ENCODE results near the gene PPP4R2.
"Not testable (repeated sequence)": the region's sequence is repeated elsewhere in the genome, so short reads cannot be mapped to it uniquely, and the experiment has no call there.

Gene PPP4R2

DNA sequence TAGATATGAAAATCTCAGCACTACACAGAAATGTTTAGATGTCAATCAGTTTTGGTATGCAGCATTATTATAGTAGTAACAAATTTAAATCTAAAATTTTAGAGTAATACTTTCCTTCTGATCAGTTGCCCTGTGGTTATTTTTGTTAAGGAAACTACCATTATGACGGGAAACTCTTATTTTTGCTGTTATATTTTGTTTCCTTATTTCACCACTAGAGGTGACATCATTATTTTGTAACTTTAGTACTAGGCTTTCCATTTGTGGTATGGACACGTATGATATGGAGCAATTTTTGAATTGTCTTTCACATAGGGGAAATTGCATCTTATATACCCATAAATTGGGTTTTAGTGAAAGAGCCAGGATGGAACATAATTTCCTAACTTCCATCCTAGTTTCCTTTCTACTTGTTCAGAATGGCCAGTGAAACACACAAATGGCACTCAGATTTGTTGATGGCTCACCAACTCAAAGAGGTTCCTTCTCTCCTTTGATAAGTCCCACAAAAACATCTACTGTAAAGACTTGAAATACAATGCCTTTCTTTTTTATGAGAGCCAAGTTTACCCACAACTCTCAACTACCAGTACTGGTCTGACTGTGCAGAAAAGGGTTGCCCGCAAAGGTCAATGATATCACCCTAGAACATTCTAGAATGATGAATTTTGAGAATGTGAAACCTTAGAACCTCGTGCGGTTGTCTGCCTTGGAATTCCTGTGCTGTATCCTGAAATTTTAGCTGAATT is 19.4 kb upstream of the PPP4R2 start:
- DNase-seq = no peak

- DNase-seq = no peak
Measured at GRCh38 chr3:72982609-72983366, 13.8 kb upstream of the PPP4R2 start.

DNA sequence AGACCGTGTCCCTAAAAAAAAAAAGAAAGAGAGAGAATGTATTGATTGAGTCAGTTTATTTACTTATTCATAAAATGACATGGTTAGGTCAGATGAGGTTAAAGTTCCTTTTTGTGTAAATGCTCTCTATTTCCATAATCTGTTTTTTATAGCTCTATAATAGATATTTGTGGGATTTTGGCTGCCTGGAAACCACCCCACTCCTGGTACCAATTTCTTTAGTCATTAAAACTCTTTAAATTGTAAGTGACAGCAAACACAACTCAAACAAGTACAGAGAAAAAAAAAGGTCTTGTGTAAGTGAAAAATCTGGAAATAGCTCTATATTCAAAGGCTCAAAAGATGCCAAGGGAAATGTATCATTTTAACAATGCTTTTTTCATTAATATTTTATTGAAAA is 11.0 kb upstream of the PPP4R2 start:
- DNase-seq = no peak

DNA sequence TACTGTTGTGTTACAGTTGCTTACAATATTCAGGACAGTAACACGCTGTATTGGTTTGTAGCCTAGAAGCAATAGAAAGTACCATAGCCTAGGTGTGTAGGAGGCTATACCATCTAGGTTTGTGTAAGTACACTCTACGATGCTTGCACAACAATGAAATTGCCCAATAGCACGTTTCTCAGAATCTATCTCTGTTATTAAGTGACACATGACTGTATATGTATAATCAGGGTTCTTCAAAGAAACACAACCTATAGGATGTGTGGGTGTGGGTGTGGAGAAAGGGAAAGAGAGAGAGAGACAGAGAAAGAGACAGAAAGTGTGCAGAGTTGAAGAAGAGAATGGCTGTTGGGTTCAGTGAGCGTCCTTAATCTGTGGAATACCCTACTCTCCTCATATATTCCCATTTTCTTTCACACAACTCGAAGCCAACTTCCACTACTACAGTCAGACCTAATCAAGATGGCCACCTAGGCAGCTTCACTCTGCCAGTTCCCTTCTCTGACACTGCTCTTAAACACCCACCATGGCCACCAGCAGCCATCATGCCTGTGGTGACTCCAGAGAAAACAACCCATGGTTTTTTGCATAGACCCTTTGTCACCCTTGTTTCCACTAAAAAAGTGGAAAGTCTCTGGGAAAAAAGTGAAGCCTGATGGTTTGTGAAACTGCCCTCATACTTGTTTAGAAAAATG is 5.8 kb upstream of the PPP4R2 start:
- no peak for DNase-seq

DNA sequence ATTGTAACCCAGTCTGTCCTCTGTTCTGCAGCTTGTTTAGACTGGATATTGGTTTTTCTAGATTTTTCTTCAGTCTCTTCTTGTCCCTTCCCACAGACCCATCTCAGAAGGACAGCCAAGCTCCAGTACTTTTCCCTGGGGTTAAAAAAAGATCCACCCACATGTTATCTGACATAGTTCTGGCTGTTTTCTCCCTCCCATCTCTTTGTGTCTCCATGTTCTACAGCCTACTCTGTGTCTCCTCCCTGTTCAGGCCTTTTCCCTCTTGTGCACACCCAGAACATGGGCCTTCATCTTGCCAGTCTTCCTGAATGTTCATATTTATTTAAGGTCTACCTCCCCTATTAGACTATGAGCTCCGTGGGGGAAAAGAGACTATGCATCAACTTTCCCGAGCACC is 5.1 kb upstream of the PPP4R2 start:
- no peak for DNase-seq

GRCh38 chr3:72993391-72993790 is 3.2 kb upstream of the PPP4R2 start:
- DNase-seq = no peak

- no peak for DNase-seq
Measured at GRCh38 chr3:72995337-72995736, 1.3 kb upstream of the PPP4R2 start.

GRCh38 chr3:72996121-72996472 is 514 bp upstream of the PPP4R2 start:
- no peak for DNase-seq

GRCh38 chr3:72997421-72997961 is 880 bp downstream of the PPP4R2 start:
- DNase-seq = no peak

GRCh38 chr3:72998466-72998865 is 1.9 kb downstream of the PPP4R2 start:
- no peak for DNase-seq

- no peak for DNase-seq
Measured at GRCh38 chr3:72999951-73000350, 3.3 kb downstream of the PPP4R2 start.

DNA sequence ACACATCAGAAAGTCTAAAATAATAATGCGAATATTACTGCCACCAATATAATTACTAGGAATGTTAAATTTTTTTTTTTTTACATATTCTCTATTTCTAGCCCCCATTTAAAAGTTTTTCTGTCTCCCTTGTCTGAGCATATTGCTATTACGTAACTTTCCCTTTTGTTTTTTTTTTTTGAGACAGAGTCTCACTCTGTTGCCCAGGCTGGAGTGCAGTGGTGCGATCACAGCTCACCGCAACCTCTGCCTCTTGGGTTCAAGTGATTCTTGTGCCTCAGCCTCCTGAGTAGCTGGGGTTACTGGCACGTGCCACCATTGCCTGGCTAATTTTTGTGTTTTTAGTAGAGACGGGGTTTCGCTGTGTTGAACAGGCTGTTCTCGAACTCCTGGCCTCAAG is 6.4 kb downstream of the PPP4R2 start:
- DNase-seq = not testable (repeated sequence)

GRCh38 chr3:73004316-73004715 is 7.7 kb downstream of the PPP4R2 start:
- no peak for DNase-seq

- no peak for DNase-seq
Measured at GRCh38 chr3:73007992-73008712, 11.5 kb downstream of the PPP4R2 start.

GRCh38 chr3:73009008-73009407 is 12.4 kb downstream of the PPP4R2 start:
- DNase-seq = no peak

DNA sequence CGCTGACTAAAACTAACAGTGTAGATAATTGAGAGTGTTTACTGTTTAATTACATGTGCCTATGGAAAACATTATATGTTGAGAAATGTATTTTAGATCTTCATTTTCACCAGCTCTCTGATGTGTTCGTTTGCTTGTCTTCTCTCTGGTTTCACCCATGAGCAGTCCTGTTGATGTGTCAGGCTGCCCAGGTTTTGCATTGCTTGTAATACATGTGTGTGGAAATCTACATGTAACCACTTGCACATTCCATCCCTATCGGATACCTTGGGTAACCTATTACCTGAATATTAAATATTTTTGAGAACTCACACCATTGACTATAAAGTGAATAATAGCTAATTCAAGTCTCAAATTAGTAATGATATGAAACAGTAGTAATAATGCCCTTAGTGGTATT is 13.1 kb downstream of the PPP4R2 start:
- DNase-seq = no peak

DNA sequence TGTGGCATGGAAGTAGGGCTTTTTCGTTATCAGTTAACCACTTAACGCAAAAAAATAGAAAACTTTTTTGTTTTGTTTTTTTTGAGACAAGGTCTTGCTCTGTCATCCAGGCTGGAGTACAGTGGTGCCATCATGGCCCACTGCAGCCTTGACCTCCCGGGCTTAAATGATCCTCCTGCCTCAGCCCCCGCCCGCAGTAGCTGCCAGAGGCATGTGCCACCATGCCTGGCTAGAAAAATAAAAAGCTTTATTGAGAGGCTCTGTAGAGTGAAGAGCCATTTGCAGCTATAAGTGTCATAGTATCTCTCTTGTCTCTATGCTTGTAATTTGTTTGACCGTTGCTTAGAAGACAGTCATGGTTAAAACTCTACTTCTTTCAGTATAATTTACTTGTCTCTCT is 13.5 kb downstream of the PPP4R2 start:
- no peak for DNase-seq

DNA sequence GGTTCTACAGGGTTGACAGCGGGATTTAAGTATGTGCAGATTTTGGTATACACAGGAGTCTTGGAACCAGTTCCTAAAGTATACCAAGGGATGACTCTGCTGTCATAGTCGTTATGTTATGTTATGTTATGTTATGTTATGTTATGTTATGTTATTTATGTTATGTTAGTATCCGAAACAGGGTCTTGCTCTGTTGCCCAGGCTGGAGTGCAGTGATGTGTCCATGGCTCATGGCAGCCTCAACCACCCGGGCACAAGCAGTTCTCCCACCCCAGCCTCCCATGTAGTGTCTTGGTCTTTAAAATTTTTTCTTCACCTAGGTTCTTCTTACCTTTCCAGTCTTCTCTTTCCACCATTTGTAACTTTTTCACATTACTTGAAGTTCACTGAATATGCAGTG is 21.7 kb downstream of the PPP4R2 start:
- no peak for DNase-seq

DNA sequence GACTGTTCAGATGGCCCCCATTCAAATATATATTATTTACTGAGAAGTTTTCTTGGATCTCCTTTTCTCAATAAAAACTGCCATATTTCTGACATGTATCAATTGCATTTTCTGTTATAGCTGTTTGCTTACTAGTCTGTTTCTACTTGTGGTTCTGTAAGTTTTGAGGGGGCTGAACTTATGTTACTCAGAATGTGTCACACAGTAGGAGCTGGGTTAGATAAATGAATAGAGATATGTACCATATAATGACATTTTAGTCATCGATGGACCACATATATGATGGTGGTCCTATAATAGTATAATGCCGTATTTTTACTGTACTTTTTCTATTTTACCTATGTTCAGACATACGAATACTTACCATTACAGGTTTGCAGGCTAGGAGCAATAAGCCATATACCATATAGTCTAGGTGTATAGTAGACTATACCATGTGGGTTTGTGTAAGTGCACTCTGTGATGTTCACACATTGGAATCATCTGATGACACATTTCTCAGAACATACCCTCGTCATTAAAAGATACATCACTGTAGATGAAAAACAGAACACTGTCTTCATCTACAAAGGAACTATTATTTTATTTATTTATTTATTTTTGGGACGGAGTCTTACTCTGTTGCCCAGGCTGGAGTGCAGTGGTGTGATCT is 22.3 kb downstream of the PPP4R2 start:
- no peak for DNase-seq

- no peak for DNase-seq
Measured at GRCh38 chr3:73021301-73021835, 24.8 kb downstream of the PPP4R2 start.

GRCh38 chr3:73024836-73025235 is 28.2 kb downstream of the PPP4R2 start:
- DNase-seq = no peak

DNA sequence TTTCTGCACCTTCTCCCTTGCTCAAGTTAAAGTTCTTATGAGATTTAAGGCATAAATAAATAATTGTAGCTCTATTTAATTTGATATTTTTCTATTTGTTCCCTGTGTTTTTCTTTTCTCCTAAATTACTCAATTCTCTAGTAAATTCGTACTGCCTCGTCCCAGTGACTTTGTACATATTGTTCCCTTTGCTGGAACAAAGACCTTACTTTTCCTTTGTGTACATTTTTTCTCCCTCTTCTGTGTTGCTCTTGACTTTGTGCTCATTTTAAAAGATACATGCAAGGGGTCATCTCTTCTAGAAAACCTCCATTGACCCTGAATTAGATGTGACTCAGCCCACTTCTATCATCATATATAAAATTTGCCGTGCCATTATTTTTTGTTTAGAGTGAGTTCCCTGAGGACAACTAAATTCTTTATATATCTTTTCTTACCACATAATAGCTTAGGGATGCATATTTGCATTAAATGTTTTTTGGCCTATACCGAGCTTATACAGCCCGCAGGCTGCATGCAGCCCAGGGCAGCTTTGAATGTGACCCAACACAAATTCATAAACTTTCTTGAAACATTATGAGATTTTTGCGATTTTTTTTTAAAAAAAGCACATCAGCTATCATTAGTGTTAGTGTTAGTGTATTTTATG is 29.6 kb downstream of the PPP4R2 start:
- DNase-seq = no peak
